Measurements from ENCODE around the gene SUMO3.

SUMO3 gene

GRCh38 chr21:44780767-44781459, 36.9 kb downstream of the SUMO3 start:
- Histone ChIP-seq H3K4me3 (replicated peaks; ENCODE audit: insufficient read depth, low read length) (no peak overlapping the region), H3K27ac (replicated peaks) (no peak overlapping the region), H3K27me3 (ENCODE audit: insufficient read depth, poor library complexity, severe bottlenecking) (no peaks in the 10 kb centered on the region)
- TF ChIP-seq POLR2AphosphoS5 (IDR thresholded peaks at IDR 0.05; ENCODE audit: low read depth) (no peak), GABPA (IDR thresholded peaks at IDR 0.05; ENCODE audit: low read depth) (no peak), SPI1 (IDR thresholded peaks at IDR 0.05; ENCODE audit: borderline replicate concordance, low read depth) (no peak), CTCF (IDR thresholded peaks at IDR 0.05; ENCODE audit: insufficient read depth, low read length) (no peak), REST (IDR thresholded peaks at IDR 0.05; ENCODE audit: insufficient replicate concordance, low read depth) (no peak)
- no peak for DNase-seq (ENCODE audit: low read depth in 1 of 2, low spot score in 1 of 2)

DNA sequence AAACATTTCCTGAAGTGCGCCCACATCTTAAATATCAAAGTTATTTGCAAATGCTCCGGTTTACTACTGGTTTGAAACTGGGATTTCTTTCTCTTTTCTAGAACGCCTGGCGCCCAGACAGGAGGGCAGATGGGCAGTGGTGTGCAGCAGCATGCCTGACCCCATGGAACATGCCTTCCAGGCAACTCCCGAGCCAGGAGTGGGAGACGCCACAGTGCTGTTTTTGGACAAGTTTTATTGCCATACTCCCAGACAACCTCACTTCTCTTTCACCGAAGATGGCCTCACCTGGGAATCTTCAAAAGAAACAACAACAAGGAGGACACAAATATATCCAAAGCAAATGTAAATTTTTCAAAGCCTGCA, 37.7 kb downstream of the SUMO3 start:
- H3K4me3 ChIP-seq (replicated peaks; ENCODE audit: insufficient read depth, low read length) = no peak overlapping the region
- DNase-seq (ENCODE audit: low read depth in 1 of 2, low spot score in 1 of 2) = no peak
- H3K27ac ChIP-seq (replicated peaks) = no peak overlapping the region
- no peaks in the 10 kb centered on the region for H3K27me3 ChIP-seq (ENCODE audit: insufficient read depth, poor library complexity, severe bottlenecking)
- TF ChIP-seq REST (IDR thresholded peaks at IDR 0.05; ENCODE audit: insufficient replicate concordance, low read depth) = no peak
- no peak for TF ChIP-seq POLR2AphosphoS5 (IDR thresholded peaks at IDR 0.05; ENCODE audit: low read depth)
- no peak for TF ChIP-seq SPI1 (IDR thresholded peaks at IDR 0.05; ENCODE audit: borderline replicate concordance, low read depth)
- no peak for TF ChIP-seq GABPA (IDR thresholded peaks at IDR 0.05; ENCODE audit: low read depth)
- no peak for TF ChIP-seq CTCF (IDR thresholded peaks at IDR 0.05; ENCODE audit: insufficient read depth, low read length)

- no peak for DNase-seq (ENCODE audit: low read depth in 1 of 2, low spot score in 1 of 2)
- Histone ChIP-seq H3K27me3 (ENCODE audit: insufficient read depth, poor library complexity, severe bottlenecking) (no peaks in the 10 kb centered on the region), H3K4me3 (replicated peaks; ENCODE audit: insufficient read depth, low read length) (no peak overlapping the region), H3K27ac (replicated peaks) (no peak overlapping the region)
- TF ChIP-seq REST (IDR thresholded peaks at IDR 0.05; ENCODE audit: insufficient replicate concordance, low read depth) (no peak), POLR2AphosphoS5 (IDR thresholded peaks at IDR 0.05; ENCODE audit: low read depth) (no peak), GABPA (IDR thresholded peaks at IDR 0.05; ENCODE audit: low read depth) (no peak), CTCF (IDR thresholded peaks at IDR 0.05; ENCODE audit: insufficient read depth, low read length) (no peak), SPI1 (IDR thresholded peaks at IDR 0.05; ENCODE audit: borderline replicate concordance, low read depth) (no peak)
These were observed 38.3 kb downstream of the SUMO3 start for GRCh38 chr21:44779417-44780136.

Measured in HL-60 (cell line).